Colonic mucosa (tissue), 4 donors: ENCODE data around the gene UPF1. TPM values are rescaled to one million over a fixed set of nuclear protein-coding genes. Genes with fewer than 3 reads are reported as not detected.

ENCODE experiments used
- DNase-seq: peaks from one replicate; pipeline ENCODE4 v3.0.0-alpha.2; 2020
- H3K27ac ChIP-seq: fragments of 200-600 bp; one replicate; pipeline ENCODE4 v1.8.0; 2021
- H3K27me3 ChIP-seq: fragments of 200-600 bp; one replicate; pipeline ENCODE4 v1.8.0; 2021
- H3K36me3 ChIP-seq: fragments of 200-600 bp; one replicate; pipeline ENCODE4 v1.8.0; 2021
- H3K4me1 ChIP-seq: fragments of 200-600 bp; one replicate; pipeline ENCODE4 v1.8.0; 2021; ENCODE audit warnings: mild to moderate bottlenecking
- H3K4me3 ChIP-seq: fragments of 200-600 bp; one replicate; pipeline ENCODE4 v1.8.0; 2021
- H3K9ac ChIP-seq, 2 donors: one replicate each; pipeline ENCODE4 v1.7.0; 2013; ENCODE audit warnings: control low read depth in 2 of 2, low read depth in 2 of 2, low read length in 2 of 2
- H3K9me3 ChIP-seq: fragments of 200-600 bp; one replicate; pipeline ENCODE4 v1.8.0; 2021
- CTCF ChIP-seq: fragments of 200-600 bp; IDR thresholded peaks from one replicate; pipeline ENCODE4 v1.8.0; 2022; ENCODE audit warnings: antibody characterized with exemption, mild to moderate bottlenecking
- intact Hi-C: fragments of 100-400 bp; cut with DNase I; formaldehyde crosslinking; loops from one replicate; pipeline ENCODE4 v1.14.1; 2022
- total RNA-seq, 2 donors: library from RNA; stranded (reverse); fragmentation: NEBNext Ultra II Directional in 1 of 2; extraction: Animal tissue kit (Norgen Biotek cat#: 25700) in 1 of 2; gene quantifications; one replicate each; pipeline ENCODE4 v1.2.1, GENCODE V29; 2021
- donor health status: healthy.
- donor health status: DM: no; HTN: no; CAD: no.
- donor health status: DM: no; HTN: no; CAD: no.

The UPF1 gene
- total RNA-seq, 2 donors from 2014 or later = 77.5 to 113 TPM

DNA sequence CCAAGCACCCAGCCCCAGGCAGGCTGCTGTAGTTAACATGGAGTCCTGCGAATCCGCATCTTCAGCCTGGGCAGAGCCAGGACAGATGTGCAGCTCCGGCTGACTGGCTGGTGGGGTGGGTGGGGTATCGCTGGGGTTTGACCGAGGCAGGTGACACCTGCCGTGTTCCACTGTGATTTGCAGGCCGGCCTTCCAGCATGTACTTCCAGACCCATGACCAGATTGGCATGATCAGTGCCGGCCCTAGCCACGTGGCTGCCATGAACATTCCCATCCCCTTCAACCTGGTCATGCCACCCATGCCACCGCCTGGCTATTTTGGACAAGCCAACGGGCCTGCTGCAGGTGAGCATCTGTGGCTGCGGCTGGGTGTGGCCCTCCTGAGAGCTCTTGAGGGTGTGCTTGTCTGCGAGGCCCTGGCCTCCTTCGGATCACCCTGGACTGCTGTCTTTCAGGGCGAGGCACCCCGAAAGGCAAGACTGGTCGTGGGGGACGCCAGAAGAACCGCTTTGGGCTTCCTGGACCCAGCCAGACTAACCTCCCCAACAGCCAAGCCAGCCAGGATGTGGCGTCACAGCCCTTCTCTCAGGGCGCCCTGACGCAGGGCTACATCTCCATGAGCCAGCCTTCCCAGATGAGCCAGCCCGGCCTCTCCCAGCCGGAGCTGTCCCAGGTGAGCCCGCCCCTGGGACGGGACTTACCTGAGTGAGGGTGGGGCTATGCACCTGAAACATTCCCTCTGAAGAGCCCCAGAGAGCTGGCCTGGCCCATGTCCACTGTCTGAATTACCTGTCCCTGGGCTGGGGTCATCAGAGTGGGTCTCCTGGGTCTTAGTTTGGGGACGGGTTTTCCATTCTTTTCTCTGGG lies 33.6 kb downstream of the UPF1 start:
- Histone ChIP-seq H3K27ac (no peak overlapping the region), H3K9me3 (no peaks in the 10 kb centered on the region), H3K4me3 (no peak overlapping the region), H3K36me3 (peaks cover 46% of the 10 kb centered on the region), H3K27me3 (peaks cover 6% of the 10 kb centered on the region), H3K9ac (no peak overlapping the region), H3K4me1 (no peaks in the 10 kb centered on the region)
- intact Hi-C loops = no loop called here
- no peak for TF ChIP-seq CTCF
- DNase-seq = peak; percentile 16

DNA sequence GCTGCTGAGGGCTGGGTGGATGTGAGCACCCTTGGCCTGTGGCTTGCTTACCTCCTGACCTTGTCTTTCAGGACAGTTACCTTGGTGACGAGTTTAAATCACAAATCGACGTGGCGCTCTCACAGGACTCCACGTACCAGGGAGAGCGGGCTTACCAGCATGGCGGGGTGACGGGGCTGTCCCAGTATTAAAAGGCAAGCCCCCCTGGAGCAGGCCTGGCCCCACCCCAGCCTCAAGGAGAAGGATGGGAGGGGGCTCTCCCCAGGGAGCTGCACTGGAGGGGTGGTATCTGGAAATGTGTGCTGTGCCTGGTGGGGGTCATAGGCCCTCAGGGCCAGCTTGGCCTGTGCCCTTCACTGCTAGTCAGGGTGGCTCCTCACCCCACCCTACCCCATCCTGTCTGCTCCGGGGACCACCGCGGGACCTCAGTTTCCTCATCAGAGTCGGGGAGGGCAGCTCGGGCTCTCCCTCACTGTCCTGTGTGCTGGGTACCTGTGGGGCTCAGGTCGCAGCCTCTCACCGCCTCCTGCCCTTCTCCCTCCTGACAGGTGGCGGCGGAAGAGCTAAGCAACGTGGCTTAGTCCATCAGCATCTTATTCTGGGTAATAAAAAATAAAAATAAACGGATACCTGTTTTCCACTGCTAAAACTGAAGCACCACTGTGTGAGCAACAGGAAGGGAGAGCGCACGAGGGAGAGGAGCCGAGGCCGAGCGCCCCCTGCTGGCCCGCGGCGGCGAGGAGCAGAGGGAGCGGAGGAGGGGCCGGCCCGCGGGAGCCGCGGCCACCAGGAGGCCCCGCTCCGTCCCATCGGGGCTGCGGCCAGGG lies 34.4 kb downstream of the UPF1 start:
- Histone ChIP-seq H3K27ac (no peak overlapping the region), H3K36me3 (peaks cover 38% of the 10 kb centered on the region), H3K4me3 (no peak overlapping the region), H3K27me3 (peaks cover 6% of the 10 kb centered on the region), H3K9ac (no peak overlapping the region), H3K9me3 (no peaks in the 10 kb centered on the region), H3K4me1 (no peaks in the 10 kb centered on the region)
- intact Hi-C loops = no loop called here
- DNase-seq = peak; percentile 64
- TF ChIP-seq CTCF = peak; percentile 94

GRCh38 chr19:18866800-18867123 lies 35.0 kb downstream of the UPF1 start:
- DNase-seq = no peak
- Histone ChIP-seq H3K36me3 (peaks cover 37% of the 10 kb centered on the region), H3K27ac (no peak overlapping the region), H3K4me3 (no peak overlapping the region), H3K9me3 (no peaks in the 10 kb centered on the region), H3K9ac (no peak overlapping the region), H3K27me3 (peaks cover 6% of the 10 kb centered on the region), H3K4me1 (no peaks in the 10 kb centered on the region)
- TF ChIP-seq CTCF = no peak
- intact Hi-C loops = no loop called here

DNA sequence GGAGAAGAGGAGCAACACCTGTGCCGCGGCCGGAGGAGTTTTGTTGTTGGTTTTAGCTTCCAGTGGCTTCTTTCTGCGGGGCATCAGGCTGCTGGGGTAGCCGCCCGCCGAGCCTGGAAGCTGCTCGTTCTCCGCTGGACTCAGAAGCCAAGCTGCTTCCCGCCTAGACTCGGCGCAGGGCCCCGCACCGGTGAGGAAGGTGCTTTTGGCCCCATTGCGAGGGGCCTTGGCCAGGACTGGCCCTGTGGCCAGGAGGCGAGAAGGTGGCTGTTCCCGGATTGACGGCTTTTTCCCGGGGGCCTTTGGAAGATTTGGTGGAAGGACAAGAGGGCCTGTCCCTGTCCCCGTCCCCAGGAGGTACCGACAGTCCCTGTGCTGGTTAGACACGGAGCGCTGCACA lies 35.4 kb downstream of the UPF1 start:
- peaks cover 6% of the 10 kb centered on the region for H3K27me3 ChIP-seq
- no peak for TF ChIP-seq CTCF
- no peak overlapping the region for H3K4me3 ChIP-seq
- no peak for DNase-seq
- no peaks in the 10 kb centered on the region for H3K9me3 ChIP-seq
- H3K4me1 ChIP-seq = no peaks in the 10 kb centered on the region
- H3K27ac ChIP-seq = no peak overlapping the region
- intact Hi-C loops = no loop called here
- H3K36me3 ChIP-seq = peaks cover 37% of the 10 kb centered on the region
- no peak overlapping the region for H3K9ac ChIP-seq

DNA sequence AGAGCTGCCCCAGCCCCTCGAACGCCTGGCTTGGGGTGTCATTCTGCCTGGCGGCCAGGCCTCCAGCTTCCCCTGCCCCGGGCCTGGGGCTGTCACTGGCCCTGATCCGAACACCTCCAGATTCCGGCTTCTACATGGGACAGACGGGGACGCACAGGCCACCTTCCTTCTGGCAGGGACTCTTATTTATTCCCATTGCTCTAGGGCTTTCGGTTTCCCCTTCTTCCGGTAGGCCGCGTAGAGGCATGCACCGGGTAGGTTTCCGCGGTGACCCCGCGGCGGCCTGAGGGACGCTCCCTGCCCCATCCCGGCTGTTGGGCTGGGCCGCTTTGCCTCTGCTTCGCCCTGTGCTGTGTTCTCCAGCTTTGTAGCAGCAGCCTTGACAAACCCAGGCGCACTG lies 36.0 kb downstream of the UPF1 start:
- no peak overlapping the region for H3K9ac ChIP-seq

More for the DNA sequence above, 36.0 kb downstream of the UPF1 start:
- no peak for TF ChIP-seq CTCF
- DNase-seq = no peak
- Histone ChIP-seq H3K4me3 (no peak overlapping the region), H3K9me3 (no peaks in the 10 kb centered on the region), H3K27me3 (peaks cover 6% of the 10 kb centered on the region), H3K27ac (no peak overlapping the region), H3K4me1 (no peaks in the 10 kb centered on the region), H3K36me3 (peaks cover 32% of the 10 kb centered on the region)
- intact Hi-C loops = no loop called here
